ENCODE data around the gene ZNF687. TPM values are rescaled to one million over a fixed set of nuclear protein-coding genes. Genes with fewer than 3 reads are reported as not detected.

ZNF687 gene
- total and polyA plus RNA-seq, 2 of the 4 experiments (the other 2 are of a cell fraction), result 5.7 to 10.8 TPM

GRCh38 chr1:151246786-151247185 is 35.3 kb upstream of the ZNF687 start:
- no peak for TF ChIP-seq NFE2L2 (IDR thresholded peaks at IDR 0.05; ENCODE audit: low read depth, low read length)
- no peak for TF ChIP-seq USF2 (IDR thresholded peaks at IDR 0.05; ENCODE audit: low read depth, low read length)
- TF ChIP-seq, protein P1, sequence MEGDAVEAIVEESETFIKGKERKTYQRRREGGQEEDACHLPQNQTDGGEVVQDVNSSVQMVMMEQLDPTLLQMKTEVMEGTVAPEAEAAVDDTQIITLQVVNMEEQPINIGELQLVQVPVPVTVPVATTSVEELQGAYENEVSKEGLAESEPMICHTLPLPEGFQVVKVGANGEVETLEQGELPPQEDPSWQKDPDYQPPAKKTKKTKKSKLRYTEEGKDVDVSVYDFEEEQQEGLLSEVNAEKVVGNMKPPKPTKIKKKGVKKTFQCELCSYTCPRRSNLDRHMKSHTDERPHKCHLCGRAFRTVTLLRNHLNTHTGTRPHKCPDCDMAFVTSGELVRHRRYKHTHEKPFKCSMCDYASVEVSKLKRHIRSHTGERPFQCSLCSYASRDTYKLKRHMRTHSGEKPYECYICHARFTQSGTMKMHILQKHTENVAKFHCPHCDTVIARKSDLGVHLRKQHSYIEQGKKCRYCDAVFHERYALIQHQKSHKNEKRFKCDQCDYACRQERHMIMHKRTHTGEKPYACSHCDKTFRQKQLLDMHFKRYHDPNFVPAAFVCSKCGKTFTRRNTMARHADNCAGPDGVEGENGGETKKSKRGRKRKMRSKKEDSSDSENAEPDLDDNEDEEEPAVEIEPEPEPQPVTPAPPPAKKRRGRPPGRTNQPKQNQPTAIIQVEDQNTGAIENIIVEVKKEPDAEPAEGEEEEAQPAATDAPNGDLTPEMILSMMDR (conservative IDR thresholded peaks at IDR 0.05; ENCODE audit: low read depth, low read length), result no peak
- TF ChIP-seq, protein P2, sequence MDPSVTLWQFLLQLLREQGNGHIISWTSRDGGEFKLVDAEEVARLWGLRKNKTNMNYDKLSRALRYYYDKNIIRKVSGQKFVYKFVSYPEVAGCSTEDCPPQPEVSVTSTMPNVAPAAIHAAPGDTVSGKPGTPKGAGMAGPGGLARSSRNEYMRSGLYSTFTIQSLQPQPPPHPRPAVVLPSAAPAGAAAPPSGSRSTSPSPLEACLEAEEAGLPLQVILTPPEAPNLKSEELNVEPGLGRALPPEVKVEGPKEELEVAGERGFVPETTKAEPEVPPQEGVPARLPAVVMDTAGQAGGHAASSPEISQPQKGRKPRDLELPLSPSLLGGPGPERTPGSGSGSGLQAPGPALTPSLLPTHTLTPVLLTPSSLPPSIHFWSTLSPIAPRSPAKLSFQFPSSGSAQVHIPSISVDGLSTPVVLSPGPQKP (IDR thresholded peaks at IDR 0.05; ENCODE audit: borderline replicate concordance, low read depth, low read length), result no peak
- no peak for TF ChIP-seq CHD1 (IDR thresholded peaks at IDR 0.05; ENCODE audit: low read depth, low read length)
- TF ChIP-seq MAZ (IDR thresholded peaks at IDR 0.05; ENCODE audit: borderline replicate concordance, low read depth, low read length), result no peak
- no peak for TF ChIP-seq RFX5 (IDR thresholded peaks at IDR 0.05; ENCODE audit: low read depth, low read length)
- no peak for TF ChIP-seq RAD21 (IDR thresholded peaks at IDR 0.05; ENCODE audit: low read length)
- TF ChIP-seq CEBPB (IDR thresholded peaks at IDR 0.05; ENCODE audit: low read depth, low read length), result no peak
- no peak for TF ChIP-seq MXI1 (IDR thresholded peaks at IDR 0.05; ENCODE audit: borderline replicate concordance, low read depth, low read length)
- no peak for TF ChIP-seq RCOR1 (IDR thresholded peaks at IDR 0.05; ENCODE audit: insufficient replicate concordance, low read length)
- Histone ChIP-seq H3K9me3 (ENCODE audit: control insufficient read depth, insufficient read depth, low read length) (no peaks in the 10 kb centered on the region), H3K9ac (ENCODE audit: low read depth, low read length) (no peak overlapping the region), H2BK5ac (ENCODE audit: low read depth, low read length, poor library complexity, severe bottlenecking) (no peak overlapping the region), H3K27me3 (ENCODE audit: control insufficient read depth, insufficient read depth, low read length) (no peaks in the 10 kb centered on the region), H2AFZ (replicated peaks; ENCODE audit: low read length, poor library complexity) (no peak overlapping the region), H3K23ac (ENCODE audit: low read depth, low read length) (no peak overlapping the region), H3K4me1 (ENCODE audit: control insufficient read depth, insufficient read depth, low read length) (peaks cover 7% of the 10 kb centered on the region), H3K9me1 (ENCODE audit: insufficient read depth, low read length) (no peaks in the 10 kb centered on the region), H3K18ac (ENCODE audit: low read depth, low read length) (no peak overlapping the region), H2BK20ac (ENCODE audit: low read depth, low read length) (no peak overlapping the region), H3K14ac (replicated peaks; ENCODE audit: low read depth, low read length) (no peak overlapping the region), H3K79me1 (ENCODE audit: low read depth in 1 of 2, low read length in 2 of 2) (peaks cover 13 to 17% of the 10 kb centered on the region in 2 experiments), H2BK15ac (ENCODE audit: low read depth, low read length) (no peak overlapping the region), H2AK9ac (replicated peaks; ENCODE audit: low read depth, low read length, poor library complexity) (no peak overlapping the region), H2AK5ac (ENCODE audit: low read depth, low read length) (no peak overlapping the region), H4K91ac (ENCODE audit: insufficient read depth, low read depth, low read length) (no peak overlapping the region), H3K4ac (ENCODE audit: low read depth, low read length) (no peak overlapping the region), H2BK120ac (ENCODE audit: low read depth, low read length) (no peak overlapping the region), H4K5ac (ENCODE audit: low read depth, low read length) (no peak overlapping the region), H3K27ac (ENCODE audit: insufficient read depth, low read length) (no peak overlapping the region), H4K20me1 (ENCODE audit: insufficient read depth, low read length) (0 out of 2 replicates have a peak, but pooled peaks cover 4% of the 10 kb centered on the region), H3K56ac (ENCODE audit: extremely low read depth, insufficient read depth, low read length) (no peak overlapping the region), H3K4me3 (ENCODE audit: insufficient read depth, low read depth, low read length) (no peak overlapping the region), H4K8ac (ENCODE audit: low read depth in 2 of 2, low read length in 2 of 2) (no peak overlapping the region), H3K36me3 (ENCODE audit: control insufficient read depth, insufficient read depth, low read length) (peaks cover 54% of the 10 kb centered on the region), H3K4me2 (ENCODE audit: low read depth, low read length) (no peak overlapping the region)
- no CpG with 5 or more reads among the region's 2 CpGs for WGBS, 2 experiments (ENCODE audit: extremely low coverage in 2 of 2, insufficient read length in 1 of 2)
- ATAC-seq (ENCODE audit: low read depth) (no peak), DNase-seq (no peak)
- CTCF ChIA-PET, result no interaction called here
- in situ Hi-C loops (cut with MboI; ENCODE audit: low sequenced_read_pairs) (no loop called here), intact Hi-C loops (cut with micrococcal nuclease) (no loop called here), dilution Hi-C loops (cut with HindIII; ENCODE audit: low sequenced_read_pairs, unreplicated experiment) (no loop called here)
- POLR2A ChIA-PET (ENCODE audit: unreplicated experiment), result no interaction called here
- no TSS peak for BruUV-seq (replicated peaks)

Measured in IMR-90 (cell line).